ENCODE measurements around the gene CD4. TPM values are rescaled to one million over a fixed set of nuclear protein-coding genes. Genes with fewer than 3 reads are reported as not detected.
A peak's percentile ranks its signal among the peaks of the same experiment; 100 is the strongest.

CD4 gene
- total RNA-seq, 1 experiment from 2014 or later, result not detected

DNA sequence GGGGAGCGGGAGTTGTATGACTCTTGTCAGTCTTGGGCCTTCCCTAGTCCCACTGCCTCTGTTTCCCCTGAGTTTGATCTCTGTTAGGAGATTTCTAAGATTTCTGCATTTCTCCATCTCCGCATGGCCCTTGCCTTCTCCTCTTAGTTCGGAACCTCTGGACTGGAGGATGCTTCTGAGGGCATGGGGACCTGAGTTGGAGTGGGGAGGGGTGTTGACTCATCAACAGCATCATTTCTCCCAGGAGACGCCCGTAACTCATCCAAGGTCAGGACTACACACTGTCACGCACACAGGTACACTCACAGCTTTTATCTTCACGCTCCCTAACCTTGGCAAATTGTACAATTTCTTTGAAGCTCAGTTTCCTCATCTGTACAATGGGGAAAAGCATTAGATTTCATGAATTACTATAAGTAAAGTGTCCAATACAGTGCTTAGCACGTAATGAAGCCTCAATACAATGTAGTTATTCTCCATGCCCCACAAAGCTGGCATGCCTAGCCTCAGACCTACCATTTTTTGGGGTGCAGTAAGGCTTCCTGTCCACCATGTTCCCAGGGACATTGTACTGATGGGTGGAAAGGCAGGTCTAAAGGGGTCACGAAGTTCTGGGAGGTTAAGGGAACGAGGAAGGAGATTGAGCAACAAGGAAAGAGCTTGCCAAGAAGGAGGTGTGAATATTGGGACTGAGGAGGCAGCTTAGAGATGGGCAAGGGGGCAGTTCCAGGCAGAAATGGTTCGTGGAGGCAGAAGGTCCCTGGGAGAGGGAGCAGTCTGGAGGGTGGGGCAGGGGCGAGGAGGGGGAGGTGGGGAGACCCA lies 17.6 kb upstream of the CD4 start:
- H3K9me3 Mint-ChIP-seq (ENCODE audit: low read depth, unreplicated experiment), result no peaks in the 10 kb centered on the region
- no peak overlapping the region for H3K27ac Mint-ChIP-seq (ENCODE audit: unreplicated experiment)
- no peak for TF ChIP-seq CTCF (IDR thresholded peaks at IDR 0.05; ENCODE audit: unreplicated experiment)
- H3K4me3 Mint-ChIP-seq (ENCODE audit: low read depth, unreplicated experiment), result no peak overlapping the region
- CTCF ChIA-PET, result no interaction called here
- intact Hi-C loops (cut with micrococcal nuclease; ENCODE audit: unreplicated experiment), result no loop called here
- H3K27me3 Mint-ChIP-seq (ENCODE audit: unreplicated experiment), result peaks cover 68% of the 10 kb centered on the region
- peaks cover 26% of the 10 kb centered on the region for H3K36me3 Mint-ChIP-seq (ENCODE audit: insufficient read depth, unreplicated experiment)
- DNase-seq, result no peak
- BruUV-seq (replicated peaks), result no TSS peak
- peaks cover 30% of the 10 kb centered on the region for H3K4me1 Mint-ChIP-seq (ENCODE audit: low read depth, unreplicated experiment)

GRCh38 chr12:6772331-6772695 lies 17.0 kb upstream of the CD4 start, which contains the start of gene LAG3:
Gene LAG3 (plus strand): TSS chr12:6772520. CDS start chr12:6772853, 333 bp downstream.
- no peak within 1 kb of the TSS for H3K27ac Mint-ChIP-seq (ENCODE audit: unreplicated experiment)
- no peaks in the 10 kb centered on the region for H3K9me3 Mint-ChIP-seq (ENCODE audit: low read depth, unreplicated experiment)
- CTCF ChIA-PET, result no interaction called here
- H3K4me1 Mint-ChIP-seq (ENCODE audit: low read depth, unreplicated experiment), result peaks cover 30% of the 10 kb centered on the region
- no TSS peak for BruUV-seq (replicated peaks)
- intact Hi-C loops (cut with micrococcal nuclease; ENCODE audit: unreplicated experiment), result no loop called here
- H3K27me3 Mint-ChIP-seq (ENCODE audit: unreplicated experiment), result peaks cover 72% of the 10 kb centered on the region
- no peak for TF ChIP-seq CTCF (IDR thresholded peaks at IDR 0.05; ENCODE audit: unreplicated experiment)
- DNase-seq, result no peak
- peaks cover 20% of the 10 kb centered on the region for H3K36me3 Mint-ChIP-seq (ENCODE audit: insufficient read depth, unreplicated experiment)
- no peak within 1 kb of the TSS for H3K4me3 Mint-ChIP-seq (ENCODE audit: low read depth, unreplicated experiment)

DNA sequence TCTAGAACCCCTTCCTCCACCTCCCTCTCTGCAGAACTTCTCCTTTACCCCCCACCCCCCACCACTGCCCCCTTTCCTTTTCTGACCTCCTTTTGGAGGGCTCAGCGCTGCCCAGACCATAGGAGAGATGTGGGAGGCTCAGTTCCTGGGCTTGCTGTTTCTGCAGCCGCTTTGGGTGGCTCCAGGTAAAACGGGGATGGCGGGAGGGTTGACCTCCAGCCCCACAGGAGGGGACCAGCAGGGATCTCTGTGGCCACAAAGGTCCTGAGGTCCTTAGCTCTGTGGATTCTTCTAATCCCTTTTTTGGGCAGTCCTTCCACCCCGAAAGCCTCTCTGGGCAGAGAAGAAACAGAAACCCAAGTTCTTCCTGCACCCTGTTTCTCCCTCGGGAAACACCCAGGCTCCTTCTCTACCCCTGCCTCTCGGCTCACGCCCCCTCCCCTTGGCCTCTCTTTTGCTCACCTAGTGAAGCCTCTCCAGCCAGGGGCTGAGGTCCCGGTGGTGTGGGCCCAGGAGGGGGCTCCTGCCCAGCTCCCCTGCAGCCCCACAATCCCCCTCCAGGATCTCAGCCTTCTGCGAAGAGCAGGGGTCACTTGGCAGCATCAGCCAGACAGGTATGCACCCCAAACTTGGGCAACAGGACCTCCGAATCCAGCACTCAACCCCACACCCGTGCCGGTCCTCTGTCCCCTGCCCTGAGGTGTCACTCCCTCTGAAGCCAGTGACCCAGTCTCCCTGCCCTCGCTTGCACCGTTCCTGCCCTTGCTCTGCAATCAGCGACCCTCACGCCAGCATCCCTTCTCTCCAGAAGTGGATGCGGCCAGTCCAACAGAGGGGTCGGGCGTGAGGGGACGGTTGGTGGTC lies 16.4 kb upstream of the CD4 start:
- CTCF ChIA-PET, result no interaction called here
- Mint-ChIP-seq H3K36me3 (ENCODE audit: insufficient read depth, unreplicated experiment) (peaks cover 13% of the 10 kb centered on the region), H3K27me3 (ENCODE audit: unreplicated experiment) (peaks cover 72% of the 10 kb centered on the region), H3K9me3 (ENCODE audit: low read depth, unreplicated experiment) (no peaks in the 10 kb centered on the region), H3K4me3 (ENCODE audit: low read depth, unreplicated experiment) (no peak overlapping the region), H3K27ac (ENCODE audit: unreplicated experiment) (no peak overlapping the region), H3K4me1 (ENCODE audit: low read depth, unreplicated experiment) (peaks cover 24% of the 10 kb centered on the region)
- DNase-seq, result no peak
- BruUV-seq (replicated peaks), result no TSS peak
- no peak for TF ChIP-seq CTCF (IDR thresholded peaks at IDR 0.05; ENCODE audit: unreplicated experiment)
- intact Hi-C loops (cut with micrococcal nuclease; ENCODE audit: unreplicated experiment), result no loop called here

GRCh38 chr12:6773590-6774351 lies 15.6 kb upstream of the CD4 start:
- H3K9me3 Mint-ChIP-seq (ENCODE audit: low read depth, unreplicated experiment), result no peaks in the 10 kb centered on the region
- no peak overlapping the region for H3K27ac Mint-ChIP-seq (ENCODE audit: unreplicated experiment)
- no peak for DNase-seq
- CTCF ChIA-PET, result interaction anchor here (0.7 to 1.2 kb wide), 2 partner anchors 50 to 79 kb away, joined by 3 to 10 read pairs; partner anchors contain the start of genes COPS7A and USP5
- TF ChIP-seq CTCF (IDR thresholded peaks at IDR 0.05; ENCODE audit: unreplicated experiment), result no peak
- peaks cover 26% of the 10 kb centered on the region for H3K4me1 Mint-ChIP-seq (ENCODE audit: low read depth, unreplicated experiment)
- peak overlapping the region; percentile 10 for H3K4me3 Mint-ChIP-seq (ENCODE audit: low read depth, unreplicated experiment)
- H3K36me3 Mint-ChIP-seq (ENCODE audit: insufficient read depth, unreplicated experiment), result peaks cover 7% of the 10 kb centered on the region
- no TSS peak for BruUV-seq (replicated peaks)
- H3K27me3 Mint-ChIP-seq (ENCODE audit: unreplicated experiment), result peaks cover 75% of the 10 kb centered on the region
- intact Hi-C loops (cut with micrococcal nuclease; ENCODE audit: unreplicated experiment), result no loop called here

Data from Calu3 (cell line).